GM13977 (cell line): ENCODE measurements around the gene AZI2.

Experiments used
- DNase-seq: peaks from one replicate; pipeline ENCODE4 v3.0.0; 2012; ENCODE audit warnings: low spot score
- CTCF ChIP-seq: IDR thresholded peaks from 2 replicates; pipeline ENCODE4 v1.5.1; 2012; ENCODE audit warnings: mild to moderate bottlenecking, control low read depth; ENCODE audit not compliant: insufficient read depth; ENCODE audit errors: extremely low read depth, missing control alignments
- in situ Hi-C: fragments of 300-500 bp; cut with MboI; formaldehyde crosslinking; loops from one replicate; pipeline ENCODE4 v1.12.0; 2022; ENCODE audit warnings: low sequenced_read_pairs, low pct_unique_long_range_greater_than_20kb, mixed read lengths, inconsistent platforms; ENCODE audit not compliant: unreplicated experiment

Gene AZI2

GRCh38 chr3:28280781-28281180 lies 67.8 kb downstream of the AZI2 start:
- in situ Hi-C loops, result no loop called here
- DNase-seq, result no peak
- TF ChIP-seq CTCF, result no peak

- in situ Hi-C loops, result no loop called here
- no peak for TF ChIP-seq CTCF
- no peak for DNase-seq
Measured at GRCh38 chr3:28279770-28280169, 68.9 kb downstream of the AZI2 start.

GRCh38 chr3:28278918-28279317 lies 69.7 kb downstream of the AZI2 start:
- in situ Hi-C loops, result no loop called here
- DNase-seq, result no peak
- TF ChIP-seq CTCF, result no peak

- in situ Hi-C loops, result no loop called here
- no peak for DNase-seq
- TF ChIP-seq CTCF, result no peak
Measured at GRCh38 chr3:28273837-28274236, 74.8 kb downstream of the AZI2 start.
